H1 (cell line): ENCODE results near the gene CYP2C8. TPM values are rescaled to one million over a fixed set of nuclear protein-coding genes. Genes with fewer than 3 reads are reported as not detected.

Experiments used
- CTCF ChIA-PET: fragments of 300-600 bp; sonication (Branson Sonifier 250); formaldehyde crosslinking; loops from one replicate; lab custom pipeline; 2021; ENCODE audit not compliant: partially characterized antibody; lab: Charles Lee
- POLR2A ChIA-PET: fragments of 300-600 bp; sonication (Branson Sonifier 250); formaldehyde crosslinking; loops from one replicate; lab custom pipeline; 2021; ENCODE audit warnings: inconsistent platforms; ENCODE audit not compliant: partially characterized antibody; lab: Charles Lee
- DNase-seq, 2 experiments: peaks; one replicate each; pipeline versions ENCODE4 v3.0.0 to v3.0.0-alpha.2; 2010 to 2022; ENCODE audit warnings: low spot score in 2 of 2, low read depth in 1 of 2, mixed read lengths in 1 of 2
- FAIRE-seq: peaks from 2 replicates; lab custom pipeline; 2011; peaks lifted over from hg19 to GRCh38; lab: Jason Lieb, UNC
- H2AFZ ChIP-seq: 2 replicates; pipeline ENCODE4 v1.8.1; 2012; ENCODE audit warnings: low read length, inconsistent platforms
- H2AK5ac ChIP-seq: 2 replicates; pipeline ENCODE4 v1.6.1; 2013; ENCODE audit warnings: low read depth, low read length
- H2BK120ac ChIP-seq: replicated peaks from 2 replicates; pipeline ENCODE3; 2013; ENCODE audit warnings: low read depth, low read length, inconsistent platforms
- H2BK12ac ChIP-seq: 2 replicates; pipeline ENCODE4 v1.6.1; 2013; ENCODE audit warnings: low read depth, low read length
- H2BK15ac ChIP-seq: 2 replicates; pipeline ENCODE4 v1.6.1; 2013; ENCODE audit warnings: low read length
- H2BK20ac ChIP-seq: 2 replicates; pipeline ENCODE4 v1.6.1; 2013; ENCODE audit warnings: low read length
- H2BK5ac ChIP-seq: 2 replicates; pipeline ENCODE4 v1.6.1; 2013; ENCODE audit warnings: low read depth, low read length
- H3K14ac ChIP-seq: 2 replicates; pipeline ENCODE4 v1.6.1; 2013; ENCODE audit warnings: inconsistent platforms; ENCODE audit not compliant: insufficient read length
- H3K18ac ChIP-seq: 2 replicates; pipeline ENCODE4 v1.6.1; 2013; ENCODE audit warnings: low read length; ENCODE audit errors: extremely low read depth
- H3K23ac ChIP-seq: 2 replicates; pipeline ENCODE4 v1.6.1; 2013; ENCODE audit warnings: inconsistent platforms; ENCODE audit not compliant: insufficient read length
- H3K23me2 ChIP-seq: 2 replicates; pipeline ENCODE4 v1.6.1; 2013; ENCODE audit warnings: low read depth, low read length
- H3K27ac ChIP-seq: 2 replicates; pipeline ENCODE4 v1.6.1; 2011; ENCODE audit warnings: low read depth, low read length, inconsistent platforms
- H3K27me3 ChIP-seq, 4 experiments: replicated peaks in 1 of 4; 1 replicate in 1 of 4; 2 replicates in 3 of 4; pipeline versions ENCODE4 v1.6.1 to v1.8.1; 2011 to 2013; ENCODE audit warnings: low read length in 3 of 4, mild to moderate bottlenecking in 3 of 4, inconsistent platforms in 2 of 4, mixed read lengths in 2 of 4, moderate library complexity in 1 of 4; ENCODE audit not compliant: control insufficient read depth in 3 of 4, insufficient read depth in 3 of 4; ENCODE audit errors: extremely low read depth in 1 of 4
- H3K36me3 ChIP-seq, 4 experiments: 2 replicates each; pipeline versions ENCODE4 v1.6.1 to v1.8.1; 2011 to 2013; ENCODE audit warnings: mild to moderate bottlenecking in 4 of 4, low read length in 3 of 4, moderate library complexity in 2 of 4, control low read depth in 1 of 4, inconsistent platforms in 1 of 4; ENCODE audit not compliant: insufficient read depth in 4 of 4, control insufficient read depth in 2 of 4
- H3K4ac ChIP-seq: replicated peaks from 2 replicates; pipeline ENCODE3; 2013; ENCODE audit warnings: low read length, low read depth, mixed read lengths, inconsistent platforms; ENCODE audit not compliant: insufficient read length
- H3K4me1 ChIP-seq, 4 experiments: replicated peaks in 1 of 4; 1 replicate in 1 of 4; 2 replicates in 3 of 4; pipeline versions ENCODE4 v1.6.1 to v1.8.1; 2011 to 2013; ENCODE audit warnings: low read length in 3 of 4, inconsistent platforms in 2 of 4, mixed read lengths in 1 of 4; ENCODE audit not compliant: insufficient read depth in 4 of 4, control insufficient read depth in 3 of 4
- H3K4me2 ChIP-seq, 2 experiments: 2 replicates each; pipeline versions ENCODE4 v1.6.1 to v1.8.1; 2011 to 2013; ENCODE audit warnings: low read depth in 2 of 2, low read length in 2 of 2, control low read depth in 1 of 2, inconsistent platforms in 1 of 2, mild to moderate bottlenecking in 1 of 2; ENCODE audit not compliant: insufficient read depth in 1 of 2
- H3K4me3 ChIP-seq, 4 experiments: fragments of 200-600, 300-600 bp in 1 of 4; sonication (generic), shearing (Covaris generic), sonication (Bioruptor Twin) in 1 of 4; 2 replicates each; pipeline versions ENCODE4 v1.5.1 to v1.8.1; 2011 to 2016; ENCODE audit warnings: low read length in 4 of 4, low read depth in 3 of 4, control low read depth in 2 of 4, inconsistent platforms in 2 of 4, mild to moderate bottlenecking in 2 of 4, mixed read lengths in 1 of 4, moderate library complexity in 1 of 4; ENCODE audit not compliant: insufficient read depth in 2 of 4; ENCODE audit errors: extremely low read depth in 1 of 4
- H3K56ac ChIP-seq: replicated peaks from 2 replicates; pipeline ENCODE3; 2013; ENCODE audit warnings: low read depth, mild to moderate bottlenecking, mixed read lengths, low read length, inconsistent platforms; ENCODE audit not compliant: insufficient read length
- H3K79me1 ChIP-seq: 2 replicates; pipeline ENCODE4 v1.6.1; 2013; ENCODE audit warnings: low read depth, low read length, control low read depth
- H3K79me2 ChIP-seq, 2 experiments: 2 replicates each; pipeline versions ENCODE4 v1.6.1 to v1.8.1; 2012 to 2013; ENCODE audit warnings: low read length in 2 of 2, mild to moderate bottlenecking in 2 of 2, inconsistent platforms in 1 of 2; ENCODE audit not compliant: insufficient read depth in 2 of 2, control insufficient read depth in 1 of 2
- H3K9ac ChIP-seq, 4 experiments: replicated peaks in 1 of 4; 1 replicate in 1 of 4; 2 replicates in 3 of 4; pipeline versions ENCODE4 v1.6.1 to v1.8.1; 2011 to 2013; ENCODE audit warnings: low read depth in 3 of 4, low read length in 3 of 4, control low read depth in 2 of 4, mild to moderate bottlenecking in 2 of 4, moderate library complexity in 2 of 4, inconsistent platforms in 1 of 4; ENCODE audit errors: extremely low read depth in 1 of 4
- H3K9me3 ChIP-seq, 2 experiments: 2 replicates each; pipeline versions ENCODE4 v1.6.1 to v1.8.1; 2012 to 2013; ENCODE audit warnings: mild to moderate bottlenecking in 2 of 2, moderate library complexity in 2 of 2, control low read depth in 1 of 2, inconsistent platforms in 1 of 2, low read depth in 1 of 2, low read length in 1 of 2, mixed read lengths in 1 of 2; ENCODE audit not compliant: insufficient read depth in 2 of 2
- H4K20me1 ChIP-seq, 2 experiments: replicated peaks in 1 of 2; 2 replicates each; pipeline versions ENCODE3 to v1.8.1; 2011 to 2013; ENCODE audit warnings: inconsistent platforms in 2 of 2, low read length in 2 of 2, mild to moderate bottlenecking in 1 of 2; ENCODE audit not compliant: insufficient read depth in 2 of 2, control insufficient read depth in 1 of 2
- H4K5ac ChIP-seq: 2 replicates; pipeline ENCODE4 v1.6.1; 2013; ENCODE audit warnings: low read length, low read depth, mixed read lengths, inconsistent platforms; ENCODE audit not compliant: insufficient read length
- H4K8ac ChIP-seq: 2 replicates; pipeline ENCODE4 v1.8.0; 2013; ENCODE audit warnings: mild to moderate bottlenecking, moderate library complexity, low read length, inconsistent platforms; ENCODE audit not compliant: insufficient read depth; ENCODE audit errors: extremely low read depth
- H4K91ac ChIP-seq: replicated peaks from 2 replicates; pipeline ENCODE3; 2013; ENCODE audit warnings: low read length, mixed read lengths, inconsistent platforms; ENCODE audit not compliant: insufficient read length
- CBX5 ChIP-seq: fragments of 300-800, 300-1000 bp; sonication (generic); IDR thresholded peaks from 2 replicates; pipeline ENCODE4 v1.7.1; 2016; ENCODE audit warnings: antibody characterized with exemption, low read length, low read depth
- CREB1 ChIP-seq: IDR thresholded peaks from 2 replicates; pipeline ENCODE4 v1.6.1; 2012; ENCODE audit warnings: inconsistent platforms
- CTBP2 ChIP-seq: IDR thresholded peaks from 2 replicates; pipeline ENCODE4 v1.7.0; 2011; ENCODE audit warnings: borderline replicate concordance, mild to moderate bottlenecking, moderate library complexity, mixed read lengths, low read length; ENCODE audit not compliant: insufficient read depth, insufficient read length
- EGR1 ChIP-seq: IDR thresholded peaks from 2 replicates; pipeline ENCODE4 v1.6.1; 2011; ENCODE audit warnings: low read depth, low read length, borderline replicate concordance
- HDAC2 ChIP-seq, 2 experiments: fragments of 300-600 bp in 1 of 2; sonication (generic) in 1 of 2; IDR thresholded peaks; 2 replicates each; pipeline ENCODE4 v1.6.1; 2011 to 2012; ENCODE audit warnings: low read depth in 2 of 2, low read length in 2 of 2, mild to moderate bottlenecking in 2 of 2, moderate library complexity in 2 of 2, borderline replicate concordance in 1 of 2, inconsistent platforms in 1 of 2
- KDM4A ChIP-seq: IDR thresholded peaks from one replicate; pipeline ENCODE4 v1.7.1; 2012; ENCODE audit warnings: low read depth, mild to moderate bottlenecking, moderate library complexity, low read length, inconsistent platforms; ENCODE audit not compliant: severe bottlenecking
- MAX ChIP-seq: IDR thresholded peaks from 2 replicates; pipeline ENCODE4 v1.6.1; 2012; ENCODE audit warnings: inconsistent platforms
- PHF8 ChIP-seq: fragments of 200-600 bp; sonication (generic); conservative IDR thresholded peaks from 2 replicates; pipeline ENCODE4 v1.7.1; 2012; ENCODE audit warnings: low read depth, mild to moderate bottlenecking, inconsistent platforms, low read length, moderate library complexity
- POU5F1 ChIP-seq: IDR thresholded peaks from 2 replicates; pipeline ENCODE4 v1.6.1; 2011; ENCODE audit warnings: low read depth, mild to moderate bottlenecking, low read length, moderate library complexity
- RFX5 ChIP-seq: IDR thresholded peaks from 2 replicates; pipeline ENCODE4 v1.6.1; 2011; ENCODE audit warnings: low read depth, low read length, improper control_type of control experiment, borderline replicate concordance
- RXRA ChIP-seq: IDR thresholded peaks from 2 replicates; pipeline ENCODE4 v1.6.1; 2011; ENCODE audit warnings: low read depth, mild to moderate bottlenecking, low read length, moderate library complexity; ENCODE audit not compliant: insufficient read depth
- WGBS, 2 experiments: shearing (Covaris generic) in 1 of 2; methylation state at CpG; one replicate each; pipeline versions ENCODE4 v1.1.6 to v1.1.7; 2013 to 2015; ENCODE audit warnings: low lambda C conversion rate in 2 of 2, mixed read lengths in 2 of 2, inconsistent platforms in 1 of 2, low coverage in 1 of 2, missing lambda C conversion rate in 1 of 2; ENCODE audit not compliant: insufficient replicate concordance in 2 of 2, insufficient coverage in 1 of 2, insufficient read length in 1 of 2; ENCODE audit errors: extremely low coverage in 1 of 2, missing lambda C conversion rate in 1 of 2; 5-methylcytosine and 5-hydroxymethylcytosine counted together
- polyA plus RNA-seq, 7 experiments: library from polyadenylated mRNA; depleted of rRNA in 3 of 7; stranded (reverse) in 5 of 7; unstranded in 2 of 7; fragments of >200 nt in 5 of 7; fragments of 200-250 nt in 2 of 7; gene quantifications; 1 replicate in 5 of 7; 2 replicates in 1 of 7; 4 replicates in 1 of 7; pipeline versions ENCODE4 v1.2.1 to v1.2.3, GENCODE V29; 2011 to 2013; ENCODE audit warnings: missing spikeins in 2 of 7, mixed read lengths in 2 of 7
- total RNA-seq: library from RNA; stranded (reverse); fragmentation: NEBNext Ultra II Directional; extraction: Animal tissue kit (Norgen Biotek cat#: 25700); gene quantifications from 2 replicates; pipeline ENCODE4 v1.2.1, GENCODE V29; 2021

Gene CYP2C8
- total and polyA plus RNA-seq, 2 of the 8 experiments (the other 6 are each of a cell fraction or from before 2014, with no cell fraction given): 0.32 to 0.89 TPM

DNA sequence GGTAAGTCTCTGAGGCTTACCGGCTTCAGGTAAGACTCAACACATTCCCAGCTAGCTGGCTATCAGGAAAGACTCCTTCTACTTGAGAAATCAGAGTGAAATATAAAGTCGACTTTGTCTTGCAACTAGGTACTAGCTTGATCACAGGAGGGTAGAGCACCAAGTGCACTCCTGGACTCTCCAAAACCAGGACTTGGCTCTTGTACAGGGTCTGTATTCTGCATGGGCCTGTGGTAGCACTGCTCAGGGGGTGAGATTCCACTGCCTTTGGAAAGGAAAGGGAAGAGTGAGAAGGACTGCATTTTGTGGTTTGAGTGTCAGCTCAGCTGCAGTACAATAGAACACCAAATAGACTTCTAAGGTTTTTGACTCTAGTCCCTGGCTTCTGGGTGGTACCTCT is 19.4 kb downstream of the CYP2C8 start:
- no peak for FAIRE-seq
- Histone ChIP-seq H2AK5ac (no peak overlapping the region), H3K18ac (no peak overlapping the region), H2BK20ac (no peak overlapping the region), H3K9me3 (peaks cover 0 to 3% of the 10 kb centered on the region in 2 experiments; a peak in 1 of 4 replicates), H3K79me1 (no peaks in the 10 kb centered on the region), H3K4ac (no peak overlapping the region), H3K27ac (no peak overlapping the region), H3K4me2 (no peak overlapping the region), H4K20me1 (no peaks in the 10 kb centered on the region), H3K23ac (no peak overlapping the region), H4K8ac (peak overlapping the region; percentile 7; the same call in 1 of the 2 replicates), H3K27me3 (no peaks in the 10 kb centered on the region), H2BK15ac (no peak overlapping the region), H3K36me3 (no peaks in the 10 kb centered on the region), H4K91ac (no peak overlapping the region), H3K9ac (no peak overlapping the region), H3K56ac (no peak overlapping the region), H2AFZ (0 out of 2 replicates have a peak overlapping the region, but pooled peaks have one; percentile 10), H3K23me2 (no peaks in the 10 kb centered on the region), H2BK5ac (no peak overlapping the region), H3K79me2 (no peaks in the 10 kb centered on the region), H3K4me1 (no peaks in the 10 kb centered on the region), H2BK120ac (no peak overlapping the region), H3K4me3 (no peak overlapping the region), H3K14ac (no peak overlapping the region), H4K5ac (no peak overlapping the region), H2BK12ac (no peak overlapping the region)
- no peak for DNase-seq
- 82% methylated on average over 2 of the region's 2 CpGs; no CpG with 5 or more reads in 1 of the 2 experiments for WGBS, 2 experiments
- ChIA-PET POLR2A (no interaction called here), CTCF (no interaction called here)
- no peak for TF ChIP-seq RFX5
- no peak for TF ChIP-seq CREB1
- TF ChIP-seq EGR1: no peak
- no peak for TF ChIP-seq HDAC2 (IDR thresholded peaks at IDR 0.05; ENCODE audit: borderline replicate concordance in 1 of 2, low read depth in 2 of 2, low read length in 2 of 2)
- TF ChIP-seq PHF8: no peak
- no peak for TF ChIP-seq POU5F1
- TF ChIP-seq CBX5: no peak
- no peak for TF ChIP-seq CTBP2
- no peak for TF ChIP-seq RXRA
- TF ChIP-seq KDM4A: no peak
- no peak for TF ChIP-seq MAX
